WTC11 (cell line): ENCODE data around the gene NAPSA. TPM values are rescaled to one million over a fixed set of nuclear protein-coding genes. Genes with fewer than 3 reads are reported as not detected.
A peak's percentile ranks its signal among the peaks of the same experiment; 100 is the strongest.

ENCODE experiments used
- CREB1 ChIP-seq: sonication (generic); formaldehyde crosslinking; IDR thresholded peaks from 2 replicates; pipeline ENCODE4 v1.8.0; 2023; ENCODE audit warnings: mild to moderate bottlenecking, missing genetic modification reagents
- ELF4 ChIP-seq: sonication (generic); formaldehyde crosslinking; IDR thresholded peaks from 2 replicates; pipeline ENCODE4 v1.8.1; 2022; ENCODE audit warnings: low read depth, mild to moderate bottlenecking, moderate library complexity, missing genetic modification reagents
- JAZF1 ChIP-seq: fragments of 250-450 bp; sonication (Bioruptor Pico); IDR thresholded peaks from 2 replicates; pipeline ENCODE4 v1.9.0; 2021; ENCODE audit warnings: moderate library complexity, mild to moderate bottlenecking, inconsistent platforms
- MYBL2 ChIP-seq: sonication (generic); formaldehyde crosslinking; IDR thresholded peaks from 2 replicates; pipeline ENCODE4 v1.8.1; 2023; ENCODE audit warnings: mild to moderate bottlenecking, moderate library complexity, missing genetic modification reagents
- NFE2L1 ChIP-seq: sonication (generic); formaldehyde crosslinking; IDR thresholded peaks from 2 replicates; pipeline ENCODE4 v1.8.1; 2023; ENCODE audit warnings: missing genetic modification reagents
- NR1H2 ChIP-seq: sonication (generic); formaldehyde crosslinking; IDR thresholded peaks from 2 replicates; pipeline ENCODE4 v1.9.0; 2021; ENCODE audit warnings: mild to moderate bottlenecking, moderate library complexity, missing genetic modification reagents
- SMAD4 ChIP-seq: sonication (generic); formaldehyde crosslinking; IDR thresholded peaks from 2 replicates; pipeline ENCODE4 v1.8.0; 2022; ENCODE audit warnings: mild to moderate bottlenecking, missing genetic modification reagents
- TCF7 ChIP-seq: sonication (generic); formaldehyde crosslinking; IDR thresholded peaks from 2 replicates; pipeline ENCODE4 v1.8.0; 2022; ENCODE audit warnings: mild to moderate bottlenecking, low read depth, missing genetic modification reagents, moderate library complexity
- ZBTB21 ChIP-seq: sonication (generic); formaldehyde crosslinking; IDR thresholded peaks from 2 replicates; pipeline ENCODE4 v1.8.1; 2023; ENCODE audit warnings: mild to moderate bottlenecking, missing genetic modification reagents, borderline replicate concordance
- ZNF138 ChIP-seq: sonication (generic); formaldehyde crosslinking; conservative IDR thresholded peaks from 2 replicates; pipeline ENCODE4 v1.8.1; 2022; ENCODE audit warnings: mild to moderate bottlenecking, moderate library complexity, missing genetic modification reagents
- ZNF671 ChIP-seq: fragments of 250-450 bp; sonication (Bioruptor Pico); IDR thresholded peaks from 2 replicates; pipeline ENCODE4 v1.8.0; 2021; ENCODE audit warnings: mild to moderate bottlenecking
- total RNA-seq: library from RNA; stranded (reverse); gene quantifications from 3 replicates; pipeline ENCODE4 v1.2.3, GENCODE V29; 2021
- TF ChIP-seq, protein P1 (sequence below): sonication (generic); formaldehyde crosslinking; IDR thresholded peaks from 2 replicates; pipeline ENCODE4 v1.8.1; 2022; ENCODE audit warnings: low read depth, mild to moderate bottlenecking, moderate library complexity, missing genetic modification reagents, borderline replicate concordance
- TF ChIP-seq, protein P2 (sequence below): sonication (generic); formaldehyde crosslinking; IDR thresholded peaks from 2 replicates; pipeline ENCODE4 v1.8.1; 2023; ENCODE audit warnings: mild to moderate bottlenecking, missing genetic modification reagents, moderate library complexity
- TF ChIP-seq, protein P3 (sequence below): sonication (generic); formaldehyde crosslinking; IDR thresholded peaks from 2 replicates; pipeline ENCODE4 v1.8.1; 2023; ENCODE audit warnings: mild to moderate bottlenecking, moderate library complexity, missing genetic modification reagents
- TF ChIP-seq, protein P4 (sequence below): sonication (generic); formaldehyde crosslinking; IDR thresholded peaks from 2 replicates; pipeline ENCODE4 v1.8.1; 2022; ENCODE audit warnings: low read depth, missing genetic modification reagents, borderline replicate concordance
- TF ChIP-seq, protein P5 (sequence below): sonication (generic); formaldehyde crosslinking; conservative IDR thresholded peaks from 2 replicates; pipeline ENCODE4 v1.8.1; 2022; ENCODE audit warnings: mild to moderate bottlenecking, missing genetic modification reagents
- TF ChIP-seq, protein P6 (sequence below): fragments of 250-450 bp; sonication (Bioruptor Pico); IDR thresholded peaks from 2 replicates; pipeline ENCODE4 v2.1.2; 2022; ENCODE audit warnings: mild to moderate bottlenecking, moderate library complexity
- TF ChIP-seq, protein P7 (sequence below): fragments of 250-450 bp; sonication (Bioruptor Pico); conservative IDR thresholded peaks from 2 replicates; pipeline ENCODE4 v1.9.0; 2021; ENCODE audit warnings: mild to moderate bottlenecking
- TF ChIP-seq, protein P8 (sequence below): fragments of 250-450 bp; sonication (Bioruptor Pico); IDR thresholded peaks from 2 replicates; pipeline ENCODE4 v1.9.0; 2021; ENCODE audit warnings: mild to moderate bottlenecking
- TF ChIP-seq, protein P9 (sequence below): sonication (generic); formaldehyde crosslinking; IDR thresholded peaks from 2 replicates; pipeline ENCODE4 v1.8.0; 2022; ENCODE audit warnings: missing genetic modification reagents
- TF ChIP-seq, protein P10 (sequence below): sonication (generic); formaldehyde crosslinking; IDR thresholded peaks from 2 replicates; pipeline ENCODE4 v1.8.0; 2023; ENCODE audit warnings: missing genetic modification reagents
- TF ChIP-seq, protein P11 (sequence below): sonication (generic); formaldehyde crosslinking; IDR thresholded peaks from 2 replicates; pipeline ENCODE4 v1.8.0; 2022; ENCODE audit warnings: mild to moderate bottlenecking, missing genetic modification reagents

NAPSA gene
- total RNA-seq, 1 experiment from 2014 or later, result 2.7 TPM

DNA sequence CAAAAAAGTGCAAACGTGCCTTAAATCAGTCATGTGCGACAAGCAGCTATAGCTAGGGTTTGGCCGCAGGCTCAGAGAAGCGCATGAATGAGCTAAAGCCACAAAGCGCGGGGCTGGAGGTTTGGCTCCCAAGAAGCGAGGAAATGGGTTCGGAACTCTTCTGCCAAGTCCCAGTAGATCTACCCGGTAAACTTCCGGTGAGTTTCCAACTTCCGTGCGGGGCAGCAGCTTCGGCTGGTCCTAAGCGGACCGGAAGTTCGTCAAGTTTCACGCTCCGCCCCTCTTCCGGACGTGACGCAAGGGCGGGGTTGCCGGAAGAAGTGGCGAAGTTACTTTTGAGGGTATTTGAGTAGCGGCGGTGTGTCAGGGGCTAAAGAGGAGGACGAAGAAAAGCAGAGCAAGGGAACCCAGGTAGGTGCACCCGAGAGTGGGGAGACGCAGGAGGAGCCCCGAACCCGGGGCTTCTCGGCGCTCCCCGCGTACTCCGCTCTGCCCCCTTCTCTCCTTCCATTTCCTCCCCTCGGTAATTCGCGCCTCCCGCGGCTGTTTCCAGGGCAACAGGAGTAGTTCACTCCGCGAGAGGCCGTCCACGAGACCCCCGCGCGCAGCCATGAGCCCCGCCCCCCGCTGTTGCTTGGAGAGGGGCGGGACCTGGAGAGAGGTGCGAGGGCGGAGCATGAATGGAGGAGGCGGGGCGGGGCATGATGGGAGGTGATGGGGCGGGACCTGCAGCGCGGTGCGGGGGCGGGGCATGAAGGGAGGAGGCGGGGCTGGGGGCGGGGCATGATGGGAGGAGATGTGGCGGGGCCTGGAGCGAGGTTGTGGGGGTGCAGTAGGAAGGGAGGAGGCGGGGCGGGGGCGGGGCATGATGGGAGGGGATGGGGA lies 11.0 kb upstream of the NAPSA start, which contains the start of gene NR1H2 (continued):
- TF ChIP-seq ZNF671 (no peak), ZNF138 (CRISPR knock-in tag) (no peak), TCF7 (CRISPR knock-in tag) (no peak), ELF4 (no peak), NFE2L1 (no peak), JAZF1 (CRISPR knock-in tag) (no peak), ZBTB21 (CRISPR knock-in tag) (peak; percentile 98; the same call in 1 of the 2 replicates), SMAD4 (no peak), CREB1 (CRISPR knock-in tag) (no peak), MYBL2 (CRISPR knock-in tag) (no peak), NR1H2 (CRISPR knock-in tag) (no peak)
- TF ChIP-seq, protein P1, sequence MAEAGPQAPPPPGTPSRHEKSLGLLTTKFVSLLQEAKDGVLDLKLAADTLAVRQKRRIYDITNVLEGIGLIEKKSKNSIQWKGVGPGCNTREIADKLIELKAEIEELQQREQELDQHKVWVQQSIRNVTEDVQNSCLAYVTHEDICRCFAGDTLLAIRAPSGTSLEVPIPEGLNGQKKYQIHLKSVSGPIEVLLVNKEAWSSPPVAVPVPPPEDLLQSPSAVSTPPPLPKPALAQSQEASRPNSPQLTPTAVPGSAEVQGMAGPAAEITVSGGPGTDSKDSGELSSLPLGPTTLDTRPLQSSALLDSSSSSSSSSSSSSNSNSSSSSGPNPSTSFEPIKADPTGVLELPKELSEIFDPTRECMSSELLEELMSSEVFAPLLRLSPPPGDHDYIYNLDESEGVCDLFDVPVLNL (CRISPR knock-in tag), result no peak
- TF ChIP-seq, protein P2, sequence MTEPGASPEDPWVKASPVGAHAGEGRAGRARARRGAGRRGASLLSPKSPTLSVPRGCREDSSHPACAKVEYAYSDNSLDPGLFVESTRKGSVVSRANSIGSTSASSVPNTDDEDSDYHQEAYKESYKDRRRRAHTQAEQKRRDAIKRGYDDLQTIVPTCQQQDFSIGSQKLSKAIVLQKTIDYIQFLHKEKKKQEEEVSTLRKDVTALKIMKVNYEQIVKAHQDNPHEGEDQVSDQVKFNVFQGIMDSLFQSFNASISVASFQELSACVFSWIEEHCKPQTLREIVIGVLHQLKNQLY (CRISPR knock-in tag), result no peak
- TF ChIP-seq, protein P3, sequence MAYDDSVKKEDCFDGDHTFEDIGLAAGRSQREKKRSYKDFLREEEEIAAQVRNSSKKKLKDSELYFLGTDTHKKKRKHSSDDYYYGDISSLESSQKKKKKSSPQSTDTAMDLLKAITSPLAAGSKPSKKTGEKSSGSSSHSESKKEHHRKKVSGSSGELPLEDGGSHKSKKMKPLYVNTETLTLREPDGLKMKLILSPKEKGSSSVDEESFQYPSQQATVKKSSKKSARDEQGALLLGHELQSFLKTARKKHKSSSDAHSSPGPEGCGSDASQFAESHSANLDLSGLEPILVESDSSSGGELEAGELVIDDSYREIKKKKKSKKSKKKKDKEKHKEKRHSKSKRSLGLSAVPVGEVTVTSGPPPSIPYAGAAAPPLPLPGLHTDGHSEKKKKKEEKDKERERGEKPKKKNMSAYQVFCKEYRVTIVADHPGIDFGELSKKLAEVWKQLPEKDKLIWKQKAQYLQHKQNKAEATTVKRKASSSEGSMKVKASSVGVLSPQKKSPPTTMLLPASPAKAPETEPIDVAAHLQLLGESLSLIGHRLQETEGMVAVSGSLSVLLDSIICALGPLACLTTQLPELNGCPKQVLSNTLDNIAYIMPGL, result no peak
- TF ChIP-seq, protein P4, sequence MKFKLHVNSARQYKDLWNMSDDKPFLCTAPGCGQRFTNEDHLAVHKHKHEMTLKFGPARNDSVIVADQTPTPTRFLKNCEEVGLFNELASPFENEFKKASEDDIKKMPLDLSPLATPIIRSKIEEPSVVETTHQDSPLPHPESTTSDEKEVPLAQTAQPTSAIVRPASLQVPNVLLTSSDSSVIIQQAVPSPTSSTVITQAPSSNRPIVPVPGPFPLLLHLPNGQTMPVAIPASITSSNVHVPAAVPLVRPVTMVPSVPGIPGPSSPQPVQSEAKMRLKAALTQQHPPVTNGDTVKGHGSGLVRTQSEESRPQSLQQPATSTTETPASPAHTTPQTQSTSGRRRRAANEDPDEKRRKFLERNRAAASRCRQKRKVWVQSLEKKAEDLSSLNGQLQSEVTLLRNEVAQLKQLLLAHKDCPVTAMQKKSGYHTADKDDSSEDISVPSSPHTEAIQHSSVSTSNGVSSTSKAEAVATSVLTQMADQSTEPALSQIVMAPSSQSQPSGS (CRISPR knock-in tag), result no peak
- TF ChIP-seq, protein P5, sequence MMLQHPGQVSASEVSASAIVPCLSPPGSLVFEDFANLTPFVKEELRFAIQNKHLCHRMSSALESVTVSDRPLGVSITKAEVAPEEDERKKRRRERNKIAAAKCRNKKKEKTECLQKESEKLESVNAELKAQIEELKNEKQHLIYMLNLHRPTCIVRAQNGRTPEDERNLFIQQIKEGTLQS (CRISPR knock-in tag), result no peak
- TF ChIP-seq, protein P6, sequence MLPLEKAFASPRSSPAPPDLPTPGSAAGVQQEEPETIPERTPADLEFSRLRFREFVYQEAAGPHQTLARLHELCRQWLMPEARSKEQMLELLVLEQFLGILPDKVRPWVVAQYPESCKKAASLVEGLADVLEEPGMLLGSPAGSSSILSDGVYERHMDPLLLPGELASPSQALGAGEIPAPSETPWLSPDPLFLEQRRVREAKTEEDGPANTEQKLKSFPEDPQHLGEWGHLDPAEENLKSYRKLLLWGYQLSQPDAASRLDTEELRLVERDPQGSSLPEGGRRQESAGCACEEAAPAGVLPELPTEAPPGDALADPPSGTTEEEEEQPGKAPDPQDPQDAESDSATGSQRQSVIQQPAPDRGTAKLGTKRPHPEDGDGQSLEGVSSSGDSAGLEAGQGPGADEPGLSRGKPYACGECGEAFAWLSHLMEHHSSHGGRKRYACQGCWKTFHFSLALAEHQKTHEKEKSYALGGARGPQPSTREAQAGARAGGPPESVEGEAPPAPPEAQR (CRISPR knock-in tag), result no peak
- TF ChIP-seq, protein P7, sequence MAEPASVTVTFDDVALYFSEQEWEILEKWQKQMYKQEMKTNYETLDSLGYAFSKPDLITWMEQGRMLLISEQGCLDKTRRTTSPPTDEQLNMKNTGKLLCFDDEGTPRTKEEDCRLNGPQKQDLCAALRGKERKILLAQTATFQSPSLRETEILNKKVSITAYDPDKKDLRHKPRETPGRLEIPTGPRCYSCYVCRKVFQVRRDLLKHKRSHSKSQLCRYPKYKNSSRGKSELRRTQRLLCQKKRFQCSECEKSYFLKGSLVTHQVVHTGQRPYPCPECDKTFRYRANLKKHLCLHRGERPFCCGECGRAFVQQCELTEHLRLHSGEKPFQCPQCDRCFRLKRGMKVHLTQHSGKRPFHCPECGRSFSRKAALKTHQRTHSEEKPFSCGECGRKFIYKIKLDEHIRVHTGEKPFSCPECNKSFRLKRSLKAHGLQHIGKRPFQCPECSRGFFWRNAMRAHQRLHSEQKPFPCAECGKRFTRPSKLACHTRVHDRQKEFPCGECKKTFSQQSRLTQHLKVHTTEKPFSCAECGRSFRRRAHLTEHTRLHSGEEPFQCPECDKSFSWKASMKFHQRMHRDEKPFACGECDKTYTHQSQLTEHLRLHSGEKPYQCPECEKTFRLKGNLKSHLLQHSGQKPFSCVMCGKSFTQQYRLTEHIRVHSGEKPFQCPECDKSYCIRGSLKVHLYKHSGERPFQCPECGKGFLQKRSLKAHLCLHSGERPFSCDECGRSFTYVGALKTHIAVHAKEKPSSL (CRISPR knock-in tag), result no peak
- TF ChIP-seq, protein P8, sequence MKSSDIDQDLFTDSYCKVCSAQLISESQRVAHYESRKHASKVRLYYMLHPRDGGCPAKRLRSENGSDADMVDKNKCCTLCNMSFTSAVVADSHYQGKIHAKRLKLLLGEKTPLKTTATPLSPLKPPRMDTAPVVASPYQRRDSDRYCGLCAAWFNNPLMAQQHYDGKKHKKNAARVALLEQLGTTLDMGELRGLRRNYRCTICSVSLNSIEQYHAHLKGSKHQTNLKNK (CRISPR knock-in tag), result no peak; the same call in 1 of the 2 replicates
- TF ChIP-seq, protein P9, sequence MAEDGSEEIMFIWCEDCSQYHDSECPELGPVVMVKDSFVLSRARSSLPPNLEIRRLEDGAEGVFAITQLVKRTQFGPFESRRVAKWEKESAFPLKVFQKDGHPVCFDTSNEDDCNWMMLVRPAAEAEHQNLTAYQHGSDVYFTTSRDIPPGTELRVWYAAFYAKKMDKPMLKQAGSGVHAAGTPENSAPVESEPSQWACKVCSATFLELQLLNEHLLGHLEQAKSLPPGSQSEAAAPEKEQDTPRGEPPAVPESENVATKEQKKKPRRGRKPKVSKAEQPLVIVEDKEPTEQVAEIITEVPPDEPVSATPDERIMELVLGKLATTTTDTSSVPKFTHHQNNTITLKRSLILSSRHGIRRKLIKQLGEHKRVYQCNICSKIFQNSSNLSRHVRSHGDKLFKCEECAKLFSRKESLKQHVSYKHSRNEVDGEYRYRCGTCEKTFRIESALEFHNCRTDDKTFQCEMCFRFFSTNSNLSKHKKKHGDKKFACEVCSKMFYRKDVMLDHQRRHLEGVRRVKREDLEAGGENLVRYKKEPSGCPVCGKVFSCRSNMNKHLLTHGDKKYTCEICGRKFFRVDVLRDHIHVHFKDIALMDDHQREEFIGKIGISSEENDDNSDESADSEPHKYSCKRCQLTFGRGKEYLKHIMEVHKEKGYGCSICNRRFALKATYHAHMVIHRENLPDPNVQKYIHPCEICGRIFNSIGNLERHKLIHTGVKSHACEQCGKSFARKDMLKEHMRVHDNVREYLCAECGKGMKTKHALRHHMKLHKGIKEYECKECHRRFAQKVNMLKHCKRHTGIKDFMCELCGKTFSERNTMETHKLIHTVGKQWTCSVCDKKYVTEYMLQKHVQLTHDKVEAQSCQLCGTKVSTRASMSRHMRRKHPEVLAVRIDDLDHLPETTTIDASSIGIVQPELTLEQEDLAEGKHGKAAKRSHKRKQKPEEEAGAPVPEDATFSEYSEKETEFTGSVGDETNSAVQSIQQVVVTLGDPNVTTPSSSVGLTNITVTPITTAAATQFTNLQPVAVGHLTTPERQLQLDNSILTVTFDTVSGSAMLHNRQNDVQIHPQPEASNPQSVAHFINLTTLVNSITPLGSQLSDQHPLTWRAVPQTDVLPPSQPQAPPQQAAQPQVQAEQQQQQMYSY, result peak; percentile 48; the same call in 1 of the 2 replicates
- TF ChIP-seq, protein P10, sequence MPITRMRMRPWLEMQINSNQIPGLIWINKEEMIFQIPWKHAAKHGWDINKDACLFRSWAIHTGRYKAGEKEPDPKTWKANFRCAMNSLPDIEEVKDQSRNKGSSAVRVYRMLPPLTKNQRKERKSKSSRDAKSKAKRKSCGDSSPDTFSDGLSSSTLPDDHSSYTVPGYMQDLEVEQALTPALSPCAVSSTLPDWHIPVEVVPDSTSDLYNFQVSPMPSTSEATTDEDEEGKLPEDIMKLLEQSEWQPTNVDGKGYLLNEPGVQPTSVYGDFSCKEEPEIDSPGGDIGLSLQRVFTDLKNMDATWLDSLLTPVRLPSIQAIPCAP (CRISPR knock-in tag), result no peak
- TF ChIP-seq, protein P11, sequence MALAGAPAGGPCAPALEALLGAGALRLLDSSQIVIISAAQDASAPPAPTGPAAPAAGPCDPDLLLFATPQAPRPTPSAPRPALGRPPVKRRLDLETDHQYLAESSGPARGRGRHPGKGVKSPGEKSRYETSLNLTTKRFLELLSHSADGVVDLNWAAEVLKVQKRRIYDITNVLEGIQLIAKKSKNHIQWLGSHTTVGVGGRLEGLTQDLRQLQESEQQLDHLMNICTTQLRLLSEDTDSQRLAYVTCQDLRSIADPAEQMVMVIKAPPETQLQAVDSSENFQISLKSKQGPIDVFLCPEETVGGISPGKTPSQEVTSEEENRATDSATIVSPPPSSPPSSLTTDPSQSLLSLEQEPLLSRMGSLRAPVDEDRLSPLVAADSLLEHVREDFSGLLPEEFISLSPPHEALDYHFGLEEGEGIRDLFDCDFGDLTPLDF (CRISPR knock-in tag), result 0 out of 2 replicates have a peak, but pooled peaks have one; percentile 30
